OCI-LY1 (cell line): ENCODE results near the gene KIAA1586.
A peak's percentile ranks its signal among the peaks of the same experiment; 100 is the strongest.
"Not testable (repeated sequence)": the region's sequence is repeated elsewhere in the genome, so short reads cannot be mapped to it uniquely, and the experiment has no call there.

Experiments
- H2AFZ ChIP-seq: fragments of 200-600 bp; sonication (generic), shearing (Covaris generic); 2 replicates; pipeline ENCODE4 v1.6.0; 2014; ENCODE audit warnings: antibody characterized with exemption, mild to moderate bottlenecking, low read length
- H3F3A ChIP-seq: fragments of 200-600 bp; sonication (generic), shearing (Covaris generic); 2 replicates; pipeline ENCODE4 v1.6.0; 2014; ENCODE audit warnings: mild to moderate bottlenecking, antibody characterized with exemption, low read length, moderate library complexity; ENCODE audit not compliant: insufficient read depth
- H3K27ac ChIP-seq: fragments of 200-600 bp; sonication (generic); 2 replicates; pipeline ENCODE4 v1.5.1; 2014; ENCODE audit warnings: low read length, mixed run types, mild to moderate bottlenecking, low read depth; ENCODE audit not compliant: poor library complexity, severe bottlenecking
- H3K27me3 ChIP-seq: fragments of 200-600 bp; sonication (generic); 2 replicates; pipeline ENCODE4 v1.6.0; 2014; ENCODE audit warnings: antibody characterized with exemption, mild to moderate bottlenecking, low read length, moderate library complexity; ENCODE audit not compliant: insufficient read depth
- H3K36me3 ChIP-seq: fragments of 200-600 bp; sonication (generic); 2 replicates; pipeline ENCODE4 v1.6.1; 2014; ENCODE audit warnings: mild to moderate bottlenecking, antibody characterized with exemption, low read length, moderate library complexity, mixed read lengths; ENCODE audit not compliant: insufficient read depth
- H3K4me1 ChIP-seq: fragments of 200-600 bp; sonication (generic); 2 replicates; pipeline ENCODE4 v1.5.1; 2014; ENCODE audit warnings: mild to moderate bottlenecking, low read length, moderate library complexity; ENCODE audit not compliant: insufficient read depth, severe bottlenecking
- H3K4me2 ChIP-seq: fragments of 200-600 bp; sonication (generic), shearing (Covaris generic); 2 replicates; pipeline ENCODE4 v1.6.1; 2014; ENCODE audit warnings: low read length
- H3K4me3 ChIP-seq: fragments of 200-600 bp; sonication (generic); 2 replicates; pipeline ENCODE4 v1.5.1; 2014; ENCODE audit warnings: low read length, low read depth, mild to moderate bottlenecking, mixed read lengths; ENCODE audit not compliant: poor library complexity, severe bottlenecking
- H3K79me2 ChIP-seq: fragments of 200-600 bp; shearing (Covaris generic); 2 replicates; pipeline ENCODE4 v1.6.1; 2016; ENCODE audit warnings: mixed run types, low read length, mixed read lengths; ENCODE audit not compliant: insufficient read depth
- H3K9ac ChIP-seq: fragments of 200-600 bp; sonication (generic), shearing (Covaris generic); 2 replicates; pipeline ENCODE4 v1.6.1; 2014; ENCODE audit warnings: mild to moderate bottlenecking, low read length, mixed read lengths
- H3K9me2 ChIP-seq: fragments of 200-600 bp; sonication (generic), shearing (Covaris generic); 2 replicates; pipeline ENCODE4 v1.6.1; 2014; ENCODE audit warnings: low read depth, mild to moderate bottlenecking, low read length, mixed read lengths
- H3K9me3 ChIP-seq: fragments of 200-600 bp; shearing (Covaris generic); 2 replicates; pipeline ENCODE4 v1.6.1; 2014; ENCODE audit warnings: low read length, mixed read lengths
- H4K20me1 ChIP-seq: fragments of 200-600 bp; sonication (generic), shearing (Covaris generic); 2 replicates; pipeline ENCODE4 v1.6.0; 2016; ENCODE audit warnings: mild to moderate bottlenecking, low read length; ENCODE audit not compliant: insufficient read depth
- CTCF ChIP-seq: fragments of 200-600 bp; sonication (generic), shearing (Covaris generic); IDR thresholded peaks from 2 replicates; pipeline ENCODE4 v1.5.1; 2017; ENCODE audit warnings: mild to moderate bottlenecking, antibody characterized with exemption, low read length, moderate library complexity, mixed read lengths
- EZH2 ChIP-seq: fragments of 200-600 bp; sonication (generic), shearing (Covaris generic); IDR thresholded peaks from 2 replicates; pipeline ENCODE4 v1.8.0; 2017; ENCODE audit warnings: borderline replicate concordance, mixed run types, mild to moderate bottlenecking, antibody characterized with exemption, low read length, moderate library complexity, mixed read lengths

The KIAA1586 gene, protein sequence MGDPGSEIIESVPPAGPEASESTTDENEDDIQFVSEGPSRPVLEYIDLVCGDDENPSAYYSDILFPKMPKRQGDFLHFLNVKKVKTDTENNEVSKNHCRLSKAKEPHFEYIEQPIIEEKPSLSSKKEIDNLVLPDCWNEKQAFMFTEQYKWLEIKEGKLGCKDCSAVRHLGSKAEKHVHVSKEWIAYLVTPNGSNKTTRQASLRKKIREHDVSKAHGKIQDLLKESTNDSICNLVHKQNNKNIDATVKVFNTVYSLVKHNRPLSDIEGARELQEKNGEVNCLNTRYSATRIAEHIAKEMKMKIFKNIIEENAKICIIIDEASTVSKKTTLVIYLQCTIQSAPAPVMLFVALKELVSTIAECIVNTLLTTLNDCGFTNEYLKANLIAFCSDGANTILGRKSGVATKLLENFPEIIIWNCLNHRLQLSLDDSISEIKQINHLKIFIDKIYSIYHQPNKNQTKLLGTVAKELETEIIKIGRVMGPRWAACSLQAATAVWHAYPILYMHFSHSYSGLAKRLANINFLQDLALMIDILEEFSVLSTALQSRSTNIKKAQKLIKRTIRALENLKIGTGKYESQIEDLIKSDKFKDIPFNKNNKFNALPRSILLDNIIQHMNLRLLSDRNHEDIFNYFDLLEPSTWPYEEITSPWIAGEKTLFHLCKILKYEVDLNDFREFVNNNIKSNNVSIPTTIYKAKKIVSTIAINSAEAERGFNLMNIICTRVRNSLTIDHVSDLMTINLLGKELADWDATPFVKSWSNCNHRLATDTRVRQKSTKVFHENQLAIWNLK

GRCh38 chr6:57046332-57047256 is at the start of gene KIAA1586:
TSS of gene KIAA1586 (plus strand) at chr6:57046693. CDS start at chr6:57046756, 63 bp downstream.
- Histone ChIP-seq H3K4me3 (peak within 1 kb of the TSS; percentile 68), H3K79me2 (peaks cover 23% of the 10 kb centered on the region; the same call in 1 of the 2 replicates), H3K4me2 (peak within 1 kb of the TSS; percentile 69), H3K36me3 (peaks cover 31% of the 10 kb centered on the region), H2AFZ (peak within 1 kb of the TSS; percentile 94; the same call in 1 of the 2 replicates), H3K4me1 (peaks cover 24% of the 10 kb centered on the region), H3K9ac (peak within 1 kb of the TSS; percentile 54)
- not testable (repeated sequence) for H3F3A ChIP-seq, H3K9me3 ChIP-seq, H3K9me2 ChIP-seq, H3K27me3 ChIP-seq, H3K27ac ChIP-seq, H4K20me1 ChIP-seq

DNA sequence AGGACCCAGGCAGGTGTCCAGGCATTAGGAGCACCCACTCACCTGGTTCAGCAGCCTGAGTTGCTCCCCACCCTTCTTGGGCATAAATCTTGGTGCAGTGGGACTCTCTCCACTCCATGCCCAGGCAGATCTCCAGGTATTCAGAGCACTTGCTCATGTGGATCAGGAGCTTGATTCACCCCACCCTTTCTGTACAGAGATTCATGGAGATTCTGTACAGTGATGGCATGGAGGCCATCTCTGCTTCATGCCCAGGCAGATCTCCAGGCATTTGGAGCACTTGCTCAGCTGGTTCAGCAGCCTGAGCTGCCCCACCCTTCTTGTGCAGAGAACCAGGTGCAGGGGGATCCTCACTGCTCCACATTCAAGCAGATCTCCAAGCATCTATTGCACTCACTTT is 47.4 kb upstream of the KIAA1586 start:
- no peaks in the 10 kb centered on the region for H3K4me1 ChIP-seq
- H3K4me2 ChIP-seq, result no peak overlapping the region
- no peaks in the 10 kb centered on the region for H3K9me3 ChIP-seq
- no peaks in the 10 kb centered on the region for H3F3A ChIP-seq
- H3K4me3 ChIP-seq, result no peak overlapping the region
- H3K36me3 ChIP-seq, result no peaks in the 10 kb centered on the region
- no peaks in the 10 kb centered on the region for H3K9me2 ChIP-seq
- H3K9ac ChIP-seq, result no peak overlapping the region
- no peak overlapping the region for H3K27ac ChIP-seq
- H3K79me2 ChIP-seq, result no peaks in the 10 kb centered on the region
- H4K20me1 ChIP-seq, result no peaks in the 10 kb centered on the region
- H2AFZ ChIP-seq, result no peak overlapping the region
- no peak for TF ChIP-seq CTCF
- no peak for TF ChIP-seq EZH2
- H3K27me3 ChIP-seq, result no peaks in the 10 kb centered on the region

DNA sequence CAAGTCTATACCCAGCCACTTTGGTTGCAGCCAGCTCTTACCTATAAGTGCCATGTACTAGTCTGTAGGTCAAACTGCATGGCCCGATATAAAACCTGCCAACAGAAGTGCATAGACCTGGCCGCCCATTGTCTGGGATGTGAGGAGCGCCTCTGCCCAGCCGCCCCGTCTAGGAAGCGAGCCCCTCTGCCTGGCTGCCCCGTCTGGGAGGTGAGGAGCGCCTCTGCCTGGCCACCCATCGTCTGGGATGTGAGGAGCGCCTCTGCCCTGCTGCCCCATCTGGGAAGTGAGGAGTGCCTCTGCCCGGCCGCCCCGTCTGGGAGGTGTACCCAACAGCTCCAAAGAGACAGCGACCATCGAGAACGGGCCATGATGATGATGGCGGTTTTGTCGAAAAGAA is 46.7 kb upstream of the KIAA1586 start:
- H3K9me3 ChIP-seq, H3K4me2 ChIP-seq, H4K20me1 ChIP-seq, H3K9ac ChIP-seq, H2AFZ ChIP-seq, H3K79me2 ChIP-seq, H3K9me2 ChIP-seq, H3K27ac ChIP-seq, H3K4me3 ChIP-seq, H3K36me3 ChIP-seq, H3F3A ChIP-seq, H3K4me1 ChIP-seq, H3K27me3 ChIP-seq: not testable (repeated sequence)

GRCh38 chr6:57002197-57002596 is 44.3 kb upstream of the KIAA1586 start:
- no peaks in the 10 kb centered on the region for H4K20me1 ChIP-seq
- H3K27ac ChIP-seq, result no peak overlapping the region

More at GRCh38 chr6:57002197-57002596, 44.3 kb upstream of the KIAA1586 start:
- Histone ChIP-seq H3K9me2 (no peaks in the 10 kb centered on the region), H3F3A (no peaks in the 10 kb centered on the region), H3K9ac (no peak overlapping the region), H3K36me3 (no peaks in the 10 kb centered on the region), H3K4me3 (no peak overlapping the region), H3K9me3 (no peaks in the 10 kb centered on the region), H3K27me3 (no peaks in the 10 kb centered on the region), H3K4me2 (no peak overlapping the region), H2AFZ (no peak overlapping the region), H3K79me2 (no peaks in the 10 kb centered on the region), H3K4me1 (no peaks in the 10 kb centered on the region)
- TF ChIP-seq CTCF, result no peak
- TF ChIP-seq EZH2, result no peak
